ENCODE measurements around the gene SYNRG. TPM values are rescaled to one million over a fixed set of nuclear protein-coding genes. Genes with fewer than 3 reads are reported as not detected.

Gene SYNRG
- polyA plus RNA-seq, 2 of the 4 experiments (the other 2 are of a cell fraction), result 13.1 to 17.4 TPM

DNA sequence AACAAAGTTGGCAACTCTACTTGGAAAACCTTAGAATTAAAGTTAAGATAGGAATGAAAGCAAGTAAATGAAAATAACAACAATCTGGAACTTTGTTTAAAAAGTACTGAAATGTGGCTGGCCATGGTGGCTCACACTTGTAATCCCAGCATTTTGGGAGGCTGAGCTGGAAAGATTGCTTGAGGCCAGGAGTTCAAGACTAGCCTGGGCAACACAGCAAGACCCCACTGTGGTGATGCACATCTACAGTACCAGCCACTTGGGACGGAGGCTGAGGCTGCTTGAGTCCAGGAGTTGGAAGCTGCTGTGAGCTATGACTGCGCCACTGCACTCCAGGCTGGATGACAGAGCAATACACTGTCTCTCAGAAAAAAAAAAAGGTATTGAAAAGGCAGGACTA is 51.7 kb downstream of the SYNRG start:
- ATAC-seq (no peak), DNase-seq (ENCODE audit: low read depth in 1 of 2, low spot score in 1 of 2) (no peak), FAIRE-seq (no peak)
- POLR2A ChIA-PET, result no interaction called here
- Histone ChIP-seq H3K4me1 (no peaks in the 10 kb centered on the region), H3K27ac (no peak overlapping the region), H3K4me2 (no peak overlapping the region), H3K9me3 (no peaks in the 10 kb centered on the region), H3K4me3 (no peak overlapping the region)
- 97% methylated on average over 2 of the region's 2 CpGs for WGBS (ENCODE audit: missing lambda C conversion rate)
- TF ChIP-seq POLR2A (IDR thresholded peaks at IDR 0.05; ENCODE audit: low read length) (no peak), MAFK (IDR thresholded peaks at IDR 0.05; ENCODE audit: partially characterized antibody) (no peak), HOXB13 (CRISPR knock-in tag; IDR thresholded peaks at IDR 0.05; ENCODE audit: low read depth) (no peak), TFCP2L1 (CRISPR knock-in tag; IDR thresholded peaks at IDR 0.05) (no peak), CHD2 (IDR thresholded peaks at IDR 0.05; ENCODE audit: low read length, partially characterized antibody) (no peak), FOXS1 (CRISPR knock-in tag; IDR thresholded peaks at IDR 0.05) (no peak), HEYL (CRISPR knock-in tag; IDR thresholded peaks at IDR 0.05) (no peak), HDAC2 (IDR thresholded peaks at IDR 0.05) (no peak), HOXB5 (CRISPR knock-in tag; IDR thresholded peaks at IDR 0.05) (no peak)
- TF ChIP-seq, protein P1, sequence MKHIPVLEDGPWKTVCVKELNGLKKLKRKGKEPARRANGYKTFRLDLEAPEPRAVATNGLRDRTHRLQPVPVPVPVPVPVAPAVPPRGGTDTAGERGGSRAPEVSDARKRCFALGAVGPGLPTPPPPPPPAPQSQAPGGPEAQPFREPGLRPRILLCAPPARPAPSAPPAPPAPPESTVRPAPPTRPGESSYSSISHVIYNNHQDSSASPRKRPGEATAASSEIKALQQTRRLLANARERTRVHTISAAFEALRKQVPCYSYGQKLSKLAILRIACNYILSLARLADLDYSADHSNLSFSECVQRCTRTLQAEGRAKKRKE (CRISPR knock-in tag; IDR thresholded peaks at IDR 0.05; ENCODE audit: low read depth), result no peak
- CTCF ChIA-PET, result interaction anchor here (0.5 to 10.5 kb wide), 3 partner anchors 12 to 34 kb away, joined by 3 to 66 read pairs (median 3); no protein-coding TSS in a partner anchor

DNA sequence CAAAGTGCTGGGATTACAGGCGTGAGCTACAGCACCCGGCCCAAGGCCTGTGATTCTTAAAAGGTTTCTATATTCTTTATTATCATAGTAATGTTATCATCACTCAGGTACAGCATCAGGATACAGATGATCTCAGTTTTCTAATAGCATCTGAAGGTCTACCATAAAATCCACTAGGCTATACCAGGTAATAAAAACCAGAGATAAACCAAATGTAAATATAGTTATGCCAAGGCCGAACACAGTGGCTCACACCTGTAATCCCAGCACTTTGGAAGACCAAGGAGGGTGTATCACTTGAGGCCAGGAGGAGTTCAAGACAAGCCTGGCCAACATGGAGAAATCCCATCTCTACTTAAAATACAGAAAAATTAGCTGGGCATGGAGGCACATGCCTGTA is 53.8 kb downstream of the SYNRG start:
- no peak for ATAC-seq

More for the DNA sequence above, 53.8 kb downstream of the SYNRG start:
- ChIA-PET CTCF (interaction anchor here (0.6 to 10.5 kb wide), 6 partner anchors 15 to 182 kb away, joined by 3 to 66 read pairs (median 3); no protein-coding TSS in a partner anchor), POLR2A (no interaction called here)
- TF ChIP-seq, protein P2, sequence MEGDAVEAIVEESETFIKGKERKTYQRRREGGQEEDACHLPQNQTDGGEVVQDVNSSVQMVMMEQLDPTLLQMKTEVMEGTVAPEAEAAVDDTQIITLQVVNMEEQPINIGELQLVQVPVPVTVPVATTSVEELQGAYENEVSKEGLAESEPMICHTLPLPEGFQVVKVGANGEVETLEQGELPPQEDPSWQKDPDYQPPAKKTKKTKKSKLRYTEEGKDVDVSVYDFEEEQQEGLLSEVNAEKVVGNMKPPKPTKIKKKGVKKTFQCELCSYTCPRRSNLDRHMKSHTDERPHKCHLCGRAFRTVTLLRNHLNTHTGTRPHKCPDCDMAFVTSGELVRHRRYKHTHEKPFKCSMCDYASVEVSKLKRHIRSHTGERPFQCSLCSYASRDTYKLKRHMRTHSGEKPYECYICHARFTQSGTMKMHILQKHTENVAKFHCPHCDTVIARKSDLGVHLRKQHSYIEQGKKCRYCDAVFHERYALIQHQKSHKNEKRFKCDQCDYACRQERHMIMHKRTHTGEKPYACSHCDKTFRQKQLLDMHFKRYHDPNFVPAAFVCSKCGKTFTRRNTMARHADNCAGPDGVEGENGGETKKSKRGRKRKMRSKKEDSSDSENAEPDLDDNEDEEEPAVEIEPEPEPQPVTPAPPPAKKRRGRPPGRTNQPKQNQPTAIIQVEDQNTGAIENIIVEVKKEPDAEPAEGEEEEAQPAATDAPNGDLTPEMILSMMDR (IDR thresholded peaks at IDR 0.05), result no peak
- no peak for TF ChIP-seq POLR2A (IDR thresholded peaks at IDR 0.05; ENCODE audit: low read length)
- no peak for TF ChIP-seq MYC (IDR thresholded peaks at IDR 0.05; ENCODE audit: borderline replicate concordance, low read length)
- no peak for TF ChIP-seq ZC3H11A (IDR thresholded peaks at IDR 0.05)
- TF ChIP-seq CHD2 (IDR thresholded peaks at IDR 0.05; ENCODE audit: low read length, partially characterized antibody), result no peak
- TF ChIP-seq, protein P3, sequence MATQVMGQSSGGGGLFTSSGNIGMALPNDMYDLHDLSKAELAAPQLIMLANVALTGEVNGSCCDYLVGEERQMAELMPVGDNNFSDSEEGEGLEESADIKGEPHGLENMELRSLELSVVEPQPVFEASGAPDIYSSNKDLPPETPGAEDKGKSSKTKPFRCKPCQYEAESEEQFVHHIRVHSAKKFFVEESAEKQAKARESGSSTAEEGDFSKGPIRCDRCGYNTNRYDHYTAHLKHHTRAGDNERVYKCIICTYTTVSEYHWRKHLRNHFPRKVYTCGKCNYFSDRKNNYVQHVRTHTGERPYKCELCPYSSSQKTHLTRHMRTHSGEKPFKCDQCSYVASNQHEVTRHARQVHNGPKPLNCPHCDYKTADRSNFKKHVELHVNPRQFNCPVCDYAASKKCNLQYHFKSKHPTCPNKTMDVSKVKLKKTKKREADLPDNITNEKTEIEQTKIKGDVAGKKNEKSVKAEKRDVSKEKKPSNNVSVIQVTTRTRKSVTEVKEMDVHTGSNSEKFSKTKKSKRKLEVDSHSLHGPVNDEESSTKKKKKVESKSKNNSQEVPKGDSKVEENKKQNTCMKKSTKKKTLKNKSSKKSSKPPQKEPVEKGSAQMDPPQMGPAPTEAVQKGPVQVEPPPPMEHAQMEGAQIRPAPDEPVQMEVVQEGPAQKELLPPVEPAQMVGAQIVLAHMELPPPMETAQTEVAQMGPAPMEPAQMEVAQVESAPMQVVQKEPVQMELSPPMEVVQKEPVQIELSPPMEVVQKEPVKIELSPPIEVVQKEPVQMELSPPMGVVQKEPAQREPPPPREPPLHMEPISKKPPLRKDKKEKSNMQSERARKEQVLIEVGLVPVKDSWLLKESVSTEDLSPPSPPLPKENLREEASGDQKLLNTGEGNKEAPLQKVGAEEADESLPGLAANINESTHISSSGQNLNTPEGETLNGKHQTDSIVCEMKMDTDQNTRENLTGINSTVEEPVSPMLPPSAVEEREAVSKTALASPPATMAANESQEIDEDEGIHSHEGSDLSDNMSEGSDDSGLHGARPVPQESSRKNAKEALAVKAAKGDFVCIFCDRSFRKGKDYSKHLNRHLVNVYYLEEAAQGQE (IDR thresholded peaks at IDR 0.05), result no peak
- no peak for TF ChIP-seq ZSCAN20 (CRISPR knock-in tag; IDR thresholded peaks at IDR 0.05)
- TF ChIP-seq BHLHE40 (IDR thresholded peaks at IDR 0.05; ENCODE audit: low read depth, low read length), result no peak
- TF ChIP-seq HOXA7 (CRISPR knock-in tag; IDR thresholded peaks at IDR 0.05), result no peak
- no peak for TF ChIP-seq FOSL2 (IDR thresholded peaks at IDR 0.05)
- no peak for TF ChIP-seq FOSL2 (CRISPR knock-in tag; IDR thresholded peaks at IDR 0.05)
- TF ChIP-seq, protein P4, sequence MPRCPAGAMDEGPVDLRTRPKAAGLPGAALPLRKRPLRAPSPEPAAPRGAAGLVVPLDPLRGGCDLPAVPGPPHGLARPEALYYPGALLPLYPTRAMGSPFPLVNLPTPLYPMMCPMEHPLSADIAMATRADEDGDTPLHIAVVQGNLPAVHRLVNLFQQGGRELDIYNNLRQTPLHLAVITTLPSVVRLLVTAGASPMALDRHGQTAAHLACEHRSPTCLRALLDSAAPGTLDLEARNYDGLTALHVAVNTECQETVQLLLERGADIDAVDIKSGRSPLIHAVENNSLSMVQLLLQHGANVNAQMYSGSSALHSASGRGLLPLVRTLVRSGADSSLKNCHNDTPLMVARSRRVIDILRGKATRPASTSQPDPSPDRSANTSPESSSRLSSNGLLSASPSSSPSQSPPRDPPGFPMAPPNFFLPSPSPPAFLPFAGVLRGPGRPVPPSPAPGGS (IDR thresholded peaks at IDR 0.05), result no peak
- no peak for TF ChIP-seq HEYL (CRISPR knock-in tag; IDR thresholded peaks at IDR 0.05)
- TF ChIP-seq SREBF2 (IDR thresholded peaks at IDR 0.05), result no peak
- TF ChIP-seq KDM5A (IDR thresholded peaks at IDR 0.05), result no peak
- TF ChIP-seq RCOR1 (IDR thresholded peaks at IDR 0.05; ENCODE audit: low read depth, low read length), result no peak
- TF ChIP-seq EHMT2 (IDR thresholded peaks at IDR 0.05; ENCODE audit: low read depth), result no peak
- 89% methylated on average over 3 of the region's 3 CpGs for WGBS (ENCODE audit: missing lambda C conversion rate)
- no peak overlapping the region for H3K4me3 ChIP-seq
- no peak overlapping the region for H3K4me2 ChIP-seq
- H3K4me1 ChIP-seq, result no peaks in the 10 kb centered on the region
- no peak overlapping the region for H3K27ac ChIP-seq
- DNase-seq (ENCODE audit: low read depth in 1 of 2, low spot score in 1 of 2), result no peak
- FAIRE-seq, result no peak
- H3K9me3 ChIP-seq, result no peaks in the 10 kb centered on the region

All from A549 (cell line).